Hepatocyte (in vitro differentiated cells): ENCODE data around the gene ZNF254.

ENCODE experiments used
- CTCF ChIP-seq: fragments of 200-600 bp; sonication (generic); IDR thresholded peaks from 2 replicates; pipeline ENCODE4 v1.5.1; 2016; ENCODE audit warnings: antibody characterized with exemption, mild to moderate bottlenecking; ENCODE audit not compliant: poor library complexity
- EZH2 ChIP-seq: fragments of 200-600 bp; sonication (generic); IDR thresholded peaks from 2 replicates; pipeline ENCODE4 v1.6.1; 2016; ENCODE audit warnings: antibody characterized with exemption, mild to moderate bottlenecking, borderline replicate concordance

- TF ChIP-seq CTCF (no peak), EZH2 (no peak)
These were observed 55.8 kb downstream of the ZNF254 start for GRCh38 chr19:24142771-24143170.
